Vagina (tissue), 2 donors: Measurements from ENCODE around the gene IGLON5. TPM values are rescaled to one million over a fixed set of nuclear protein-coding genes. Genes with fewer than 3 reads are reported as not detected.

Experiments
- DNase-seq, 2 donors: peaks; one replicate each; pipeline ENCODE4 v3.0.0-alpha.2; 2017; ENCODE audit errors: extremely low spot score in 2 of 2
- H3K27ac ChIP-seq: fragments of 200-600 bp; sonication (generic); one replicate; pipeline ENCODE4 v1.5.1; 2019
- H3K27me3 ChIP-seq: fragments of 200-600 bp; sonication (generic); one replicate; pipeline ENCODE4 v1.5.1; 2019
- H3K36me3 ChIP-seq, 2 donors: fragments of 200-600 bp; sonication (generic); one replicate each; pipeline ENCODE4 v1.5.1; 2017 to 2019
- H3K4me1 ChIP-seq: fragments of 200-600 bp; sonication (generic); one replicate; pipeline ENCODE4 v1.5.1; 2019
- H3K4me3 ChIP-seq, 2 donors: fragments of 200-600 bp; sonication (generic); 1 replicate in 1 of 2; 2 replicates in 1 of 2; pipeline ENCODE4 v1.5.1; 2016 to 2019
- H3K9me3 ChIP-seq: fragments of 200-600 bp; sonication (generic); one replicate; pipeline ENCODE4 v1.5.1; 2019
- CTCF ChIP-seq, 3 experiments: fragments of 450-650 bp in 2 of 3; fragments of 200-600 bp in 1 of 3; sonication (generic) in 1 of 3; IDR thresholded peaks; one replicate each; pipeline ENCODE4 v1.5.1; 2017 to 2019; ENCODE audit warnings: antibody characterized with exemption in 3 of 3, mild to moderate bottlenecking in 2 of 3, moderate library complexity in 2 of 3
- POLR2A ChIP-seq, 2 donors: fragments of 450-650 bp; IDR thresholded peaks; one replicate each; pipeline ENCODE4 v1.6.1; 2017; ENCODE audit warnings: antibody characterized with exemption in 2 of 2, mild to moderate bottlenecking in 2 of 2, moderate library complexity in 2 of 2
- POLR2AphosphoS5 ChIP-seq, 2 donors: sonication (generic); formaldehyde crosslinking; IDR thresholded peaks; one replicate each; pipeline ENCODE4 v1.9.0; 2017; ENCODE audit warnings: antibody characterized with exemption in 2 of 2, mild to moderate bottlenecking in 2 of 2, low read depth in 1 of 2; ENCODE audit not compliant: insufficient read depth in 1 of 2
- intact Hi-C: fragments of 100-400 bp; cut with DNase I; formaldehyde crosslinking; loops from one replicate; pipeline ENCODE4 v1.15.1; 2023
- total RNA-seq: library from RNA; depleted of rRNA; stranded (reverse); fragments of >200 nt; gene quantifications from one replicate; pipeline ENCODE4 v1.2.3, GENCODE V29; 2016

The IGLON5 gene
- total RNA-seq, 1 donor from 2014 or later, result not detected

DNA sequence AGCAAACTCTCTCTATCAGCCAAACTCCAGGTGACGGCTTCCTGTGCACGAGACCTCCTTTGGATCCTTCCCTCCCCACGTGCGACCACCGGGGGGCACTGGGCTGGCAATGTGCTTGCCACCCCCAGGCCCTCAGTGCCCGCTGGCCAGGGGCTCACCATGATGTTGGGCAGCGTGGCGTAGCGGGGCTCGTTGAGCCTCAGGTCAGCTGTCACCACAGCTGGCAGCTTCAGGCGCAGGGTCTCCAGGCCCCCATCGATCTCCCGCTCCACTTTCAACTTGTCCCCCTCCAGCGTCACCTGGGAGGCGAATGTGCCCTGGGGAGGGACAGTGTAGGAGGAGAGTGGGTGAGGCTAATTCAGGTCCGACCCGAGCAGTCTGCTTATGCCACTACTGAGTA, 35.3 kb downstream of the IGLON5 start:
- peaks cover 0 to 24% of the 10 kb centered on the region in 2 donors for H3K36me3 ChIP-seq

GRCh38 chr19:51347209-51347928, 35.9 kb downstream of the IGLON5 start:
- no peaks in the 10 kb centered on the region for H3K27me3 ChIP-seq
- peaks cover 0 to 24% of the 10 kb centered on the region in 2 donors for H3K36me3 ChIP-seq
- no peaks in the 10 kb centered on the region for H3K4me1 ChIP-seq
- TF ChIP-seq POLR2AphosphoS5 (IDR thresholded peaks at IDR 0.05; ENCODE audit: insufficient read depth in 1 of 2, low read depth in 1 of 2), result no peak
- TF ChIP-seq POLR2A (IDR thresholded peaks at IDR 0.05), result no peak
- no peak for TF ChIP-seq CTCF (IDR thresholded peaks at IDR 0.05)
- DNase-seq, result no peak
- intact Hi-C loops, result no loop called here
- no peak overlapping the region for H3K4me3 ChIP-seq
- no peaks in the 10 kb centered on the region for H3K9me3 ChIP-seq
- no peak overlapping the region for H3K27ac ChIP-seq

More for the DNA sequence above, 35.3 kb downstream of the IGLON5 start:
- Histone ChIP-seq H3K4me3 (no peak overlapping the region), H3K4me1 (no peaks in the 10 kb centered on the region), H3K27me3 (no peaks in the 10 kb centered on the region), H3K27ac (no peak overlapping the region), H3K9me3 (no peaks in the 10 kb centered on the region)
- intact Hi-C loops, result no loop called here
- DNase-seq, result no peak
- TF ChIP-seq POLR2A (IDR thresholded peaks at IDR 0.05) (no peak), POLR2AphosphoS5 (IDR thresholded peaks at IDR 0.05; ENCODE audit: insufficient read depth in 1 of 2, low read depth in 1 of 2) (no peak), CTCF (IDR thresholded peaks at IDR 0.05) (no peak)

GRCh38 chr19:51351266-51351990, 40.0 kb downstream of the IGLON5 start:
- peaks cover 8% of the 10 kb centered on the region for H3K4me1 ChIP-seq
- intact Hi-C loops, result no loop called here
- H3K27me3 ChIP-seq, result no peaks in the 10 kb centered on the region
- no peak for TF ChIP-seq POLR2AphosphoS5 (IDR thresholded peaks at IDR 0.05; ENCODE audit: insufficient read depth in 1 of 2, low read depth in 1 of 2)
- TF ChIP-seq CTCF (IDR thresholded peaks at IDR 0.05), result no peak
- no peak for TF ChIP-seq POLR2A (IDR thresholded peaks at IDR 0.05)
- peak overlapping the region; percentile 26 for H3K27ac ChIP-seq
- H3K9me3 ChIP-seq, result no peaks in the 10 kb centered on the region
- no peak overlapping the region for H3K4me3 ChIP-seq
- H3K36me3 ChIP-seq, result peaks cover 0 to 17% of the 10 kb centered on the region in 2 donors
- DNase-seq, result no peak

GRCh38 chr19:51352783-51353360, 41.4 kb downstream of the IGLON5 start:
- intact Hi-C loops, result no loop called here
- Histone ChIP-seq H3K4me1 (peaks cover 8% of the 10 kb centered on the region), H3K27ac (no peak overlapping the region), H3K27me3 (no peaks in the 10 kb centered on the region), H3K4me3 (no peak overlapping the region), H3K9me3 (no peaks in the 10 kb centered on the region), H3K36me3 (peaks cover 0 to 12% of the 10 kb centered on the region in 2 donors)
- no peak for DNase-seq
- TF ChIP-seq CTCF (IDR thresholded peaks at IDR 0.05) (no peak), POLR2AphosphoS5 (IDR thresholded peaks at IDR 0.05; ENCODE audit: insufficient read depth in 1 of 2, low read depth in 1 of 2) (no peak), POLR2A (IDR thresholded peaks at IDR 0.05) (no peak)
